Psoas muscle (tissue), 8 donors: ENCODE results near the gene PIAS4. TPM values are rescaled to one million over a fixed set of nuclear protein-coding genes. Genes with fewer than 3 reads are reported as not detected.

Source experiments
- ATAC-seq, 4 donors: fragments of 200-7000 bp; cut with Tn5 transposase; one replicate each; pipeline ENCODE4 v1.9.1; 2020; ENCODE audit warnings: moderate library complexity in 3 of 4, mild to moderate bottlenecking in 2 of 4
- DNase-seq, 2 donors: peaks; one replicate each; pipeline ENCODE4 v3.0.0-alpha.2; 2020
- H3K27ac ChIP-seq: fragments of 200-600 bp; one replicate; pipeline ENCODE4 v1.8.0; 2022
- H3K27me3 ChIP-seq, 3 donors: fragments of 200-600 bp in 1 of 3; one replicate each; pipeline versions ENCODE4 v1.6.1 to v1.8.0; 2013 to 2022; ENCODE audit warnings: low read length in 2 of 3, mild to moderate bottlenecking in 2 of 3, moderate library complexity in 1 of 3; ENCODE audit not compliant: insufficient read depth in 3 of 3
- H3K36me3 ChIP-seq, 2 donors: fragments of 200-600 bp in 1 of 2; one replicate each; pipeline versions ENCODE4 v1.6.1 to v1.8.0; 2013 to 2022; ENCODE audit warnings: low read depth in 1 of 2, mild to moderate bottlenecking in 1 of 2, moderate library complexity in 1 of 2; ENCODE audit not compliant: insufficient read depth in 1 of 2
- H3K4me1 ChIP-seq: fragments of 200-600 bp; one replicate; pipeline ENCODE4 v1.8.0; 2022
- H3K4me3 ChIP-seq: fragments of 200-600 bp; one replicate; pipeline ENCODE4 v1.8.0; 2022; ENCODE audit warnings: mild to moderate bottlenecking
- H3K9me3 ChIP-seq: fragments of 200-600 bp; one replicate; pipeline ENCODE4 v1.8.0; 2022
- WGBS, 3 donors: extraction: QIAGEN DNeasy Blood & Tissue Kit; methylation state at CpG; one replicate each; pipeline versions ENCODE4 v1.1.6 to v1.1.7; 2013; 5-methylcytosine and 5-hydroxymethylcytosine counted together
- intact Hi-C, 2 donors: fragments of 100-400 bp; cut with DNase I; formaldehyde crosslinking; loops; one replicate each; pipeline versions ENCODE4 v1.11.0 to v1.14.2; 2022
- polyA plus RNA-seq, 3 donors: library from polyadenylated mRNA; stranded (reverse); fragments of 200-250 nt; gene quantifications; one replicate each; pipeline ENCODE4 v1.2.3, GENCODE V29; 2013
- total RNA-seq, 4 donors: library from RNA; stranded (reverse); fragmentation: NEBNext Ultra II Directional in 2 of 4; extraction: Animal tissue kit (Norgen Biotek cat#: 25700) in 2 of 4; gene quantifications; one replicate each; pipeline versions ENCODE4 v1.2.1 to v1.2.4, GENCODE V29; 2021 to 2023
- TF ChIP-seq, protein P1 (sequence below): fragments of 200-600 bp; IDR thresholded peaks from one replicate; pipeline ENCODE4 v1.8.0; 2022; ENCODE audit warnings: antibody characterized with exemption
- donor health status: healthy with polysubstance abuse.
- donor health status: DM: no; HTN: no; CAD: no; lungs with moderate emphysema.
- donor health status: Bipolar disorder and iron deficiency.
- donor health status: healthy.
- donor health status: DM: yes; HTN: yes; CAD: no.
- donor health status: DM: no; HTN: no; CAD: no.
- donor health status: DM: no; HTN: no; CAD: no.
- donor health status: DM: yes; HTN: yes; CAD: no.

Gene PIAS4
- total and polyA plus RNA-seq, 7 donors, result 12.7 to 27.2 (median 15.1) TPM

DNA sequence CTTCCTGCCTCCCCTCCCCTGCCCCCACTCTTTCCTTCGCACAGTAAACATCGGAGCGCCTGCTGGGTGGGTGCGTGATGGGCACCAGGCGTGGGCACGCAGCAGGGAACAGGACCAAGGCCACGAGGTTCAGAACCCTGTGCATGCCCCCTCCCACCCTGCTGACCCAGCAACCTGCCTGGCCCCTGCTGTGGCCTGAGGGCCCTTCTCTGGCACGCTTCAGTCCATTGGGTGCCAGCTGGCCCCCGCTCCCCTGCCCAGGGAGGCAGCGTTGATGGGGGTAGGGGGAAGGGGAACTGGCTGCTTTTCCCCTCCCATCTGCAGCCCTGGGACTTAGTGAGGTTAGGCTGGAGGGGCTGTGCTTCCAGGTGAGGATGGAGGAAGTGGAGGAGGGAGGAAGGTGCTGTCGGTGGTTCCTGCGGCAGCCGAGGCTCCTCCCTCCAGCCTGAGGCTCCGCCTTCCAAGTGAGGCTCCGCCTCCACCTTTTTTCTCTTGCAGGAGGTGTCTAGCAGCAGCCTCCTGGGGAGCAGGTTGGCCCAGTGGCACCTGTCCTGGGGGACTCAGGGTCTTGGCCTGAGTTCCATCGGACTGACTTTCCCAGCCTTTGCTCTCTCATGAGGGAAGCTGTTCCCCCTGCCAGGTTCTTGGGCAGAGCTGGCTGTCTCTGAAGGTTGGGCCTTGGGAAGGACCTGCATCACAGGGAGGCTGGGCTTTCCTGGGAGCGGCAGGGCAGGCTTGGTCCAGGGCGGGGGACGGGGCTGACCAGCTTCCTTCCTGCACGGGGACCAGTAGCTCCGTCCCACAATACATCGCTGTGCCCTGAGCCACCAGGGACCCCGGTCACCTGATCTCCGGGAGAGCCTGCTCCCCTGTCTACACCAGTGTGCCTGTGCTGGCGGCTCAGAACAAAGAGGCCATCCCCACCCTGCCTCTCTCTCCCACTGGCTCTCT is 7.3 kb downstream of the PIAS4 start:
- DNase-seq, result peak; percentile 55 to 74
- intact Hi-C loops, result loop anchor here in 1 of 2 donors (5.0 kb wide), 1 partner anchor 32 kb away; no protein-coding TSS in a partner anchor
- Histone ChIP-seq H3K27ac (peak overlapping the region; percentile 64), H3K4me1 (peaks cover 63% of the 10 kb centered on the region), H3K9me3 (no peaks in the 10 kb centered on the region), H3K4me3 (peak overlapping the region; percentile 54), H3K36me3 (peaks cover 5 to 30% of the 10 kb centered on the region in 2 donors), H3K27me3 (no peaks in the 10 kb centered on the region)
- 61 to 72% (median 69%) methylated on average over 22 to 25 of the region's 25 CpGs for WGBS, 3 donors
- TF ChIP-seq, protein P1, sequence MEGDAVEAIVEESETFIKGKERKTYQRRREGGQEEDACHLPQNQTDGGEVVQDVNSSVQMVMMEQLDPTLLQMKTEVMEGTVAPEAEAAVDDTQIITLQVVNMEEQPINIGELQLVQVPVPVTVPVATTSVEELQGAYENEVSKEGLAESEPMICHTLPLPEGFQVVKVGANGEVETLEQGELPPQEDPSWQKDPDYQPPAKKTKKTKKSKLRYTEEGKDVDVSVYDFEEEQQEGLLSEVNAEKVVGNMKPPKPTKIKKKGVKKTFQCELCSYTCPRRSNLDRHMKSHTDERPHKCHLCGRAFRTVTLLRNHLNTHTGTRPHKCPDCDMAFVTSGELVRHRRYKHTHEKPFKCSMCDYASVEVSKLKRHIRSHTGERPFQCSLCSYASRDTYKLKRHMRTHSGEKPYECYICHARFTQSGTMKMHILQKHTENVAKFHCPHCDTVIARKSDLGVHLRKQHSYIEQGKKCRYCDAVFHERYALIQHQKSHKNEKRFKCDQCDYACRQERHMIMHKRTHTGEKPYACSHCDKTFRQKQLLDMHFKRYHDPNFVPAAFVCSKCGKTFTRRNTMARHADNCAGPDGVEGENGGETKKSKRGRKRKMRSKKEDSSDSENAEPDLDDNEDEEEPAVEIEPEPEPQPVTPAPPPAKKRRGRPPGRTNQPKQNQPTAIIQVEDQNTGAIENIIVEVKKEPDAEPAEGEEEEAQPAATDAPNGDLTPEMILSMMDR, result no peak
- ATAC-seq, result peak; percentile 2 to 24 (median 20)

DNA sequence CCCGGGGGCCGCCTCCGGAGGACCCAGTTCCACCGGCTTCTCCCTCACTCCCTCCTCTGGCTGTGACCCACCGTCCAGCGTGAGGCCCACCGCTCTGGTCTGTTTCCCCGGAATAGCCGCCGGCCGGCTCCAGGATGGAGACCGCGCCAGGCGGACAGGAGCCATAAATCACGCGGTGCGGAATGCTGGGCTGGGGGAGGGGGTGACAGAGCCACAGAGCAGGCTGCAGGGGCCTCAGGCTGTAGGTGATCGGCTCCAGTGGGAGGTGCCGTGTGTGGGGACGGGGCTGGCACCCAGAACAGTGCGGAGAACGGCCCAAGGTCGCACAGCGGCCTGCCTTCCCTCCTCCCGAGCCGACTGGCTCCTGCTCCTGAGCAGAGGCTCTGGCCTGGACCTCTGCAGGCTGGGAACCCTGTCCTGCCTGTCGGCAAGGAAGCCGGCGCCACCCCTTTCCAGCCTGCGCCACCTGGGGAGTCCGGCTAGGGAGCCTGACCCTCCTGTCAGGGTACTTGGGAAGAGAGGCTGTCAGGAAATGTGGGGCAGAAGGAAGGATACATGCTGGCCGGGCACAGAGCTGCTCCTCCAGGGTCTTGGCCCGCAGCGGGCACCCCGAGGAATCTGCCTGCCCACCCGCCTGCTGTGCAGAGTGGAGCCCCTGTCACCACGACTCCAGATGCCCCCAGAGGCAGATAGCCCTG is 8.3 kb downstream of the PIAS4 start:
- 29 to 44% (median 37%) methylated on average over 33 to 37 of the region's 37 CpGs for WGBS, 3 donors
- peaks cover 5 to 30% of the 10 kb centered on the region in 2 donors for H3K36me3 ChIP-seq
- no peaks in the 10 kb centered on the region for H3K27me3 ChIP-seq
- ATAC-seq, result peak; percentile 56 to 71 (median 58)
- TF ChIP-seq, protein P1, result no peak
- intact Hi-C loops, result no loop called here
- peak overlapping the region; percentile 54 for H3K4me3 ChIP-seq
- peak overlapping the region; percentile 64 for H3K27ac ChIP-seq
- peaks cover 56% of the 10 kb centered on the region for H3K4me1 ChIP-seq
- no peaks in the 10 kb centered on the region for H3K9me3 ChIP-seq
- DNase-seq, result peak in 1 of 2 donors; percentile 76

DNA sequence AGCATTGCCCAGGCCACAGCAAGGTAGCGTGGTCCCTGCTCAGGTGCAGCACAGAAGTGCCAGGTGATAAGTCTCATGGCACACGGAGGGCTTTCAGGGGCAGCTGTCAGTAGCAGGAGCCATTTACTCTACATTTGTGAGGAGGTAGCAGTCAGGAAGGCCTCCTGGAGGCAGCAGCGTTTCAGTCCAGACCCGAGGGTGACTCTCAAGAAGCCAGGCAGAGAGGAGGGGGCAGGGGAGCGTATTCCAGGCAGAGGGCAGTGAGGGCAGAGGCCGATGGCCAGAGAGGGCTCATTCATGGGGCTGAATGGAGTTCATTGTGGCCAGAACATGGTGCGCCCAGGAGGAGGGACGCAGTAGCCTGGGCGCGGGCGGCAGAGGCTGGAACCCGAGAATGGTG is 8.9 kb downstream of the PIAS4 start:
- Histone ChIP-seq H3K36me3 (peaks cover 5 to 30% of the 10 kb centered on the region in 2 donors), H3K9me3 (no peaks in the 10 kb centered on the region), H3K4me3 (peak overlapping the region; percentile 54), H3K4me1 (peaks cover 51% of the 10 kb centered on the region), H3K27me3 (no peaks in the 10 kb centered on the region), H3K27ac (peak overlapping the region; percentile 64)
- peak in 1 of 4 donors; percentile 2 for ATAC-seq
- 78 to 87% (median 79%) methylated on average over 12 of the region's 12 CpGs for WGBS, 3 donors
- DNase-seq, result no peak
- TF ChIP-seq, protein P1, result no peak
- intact Hi-C loops, result no loop called here

DNA sequence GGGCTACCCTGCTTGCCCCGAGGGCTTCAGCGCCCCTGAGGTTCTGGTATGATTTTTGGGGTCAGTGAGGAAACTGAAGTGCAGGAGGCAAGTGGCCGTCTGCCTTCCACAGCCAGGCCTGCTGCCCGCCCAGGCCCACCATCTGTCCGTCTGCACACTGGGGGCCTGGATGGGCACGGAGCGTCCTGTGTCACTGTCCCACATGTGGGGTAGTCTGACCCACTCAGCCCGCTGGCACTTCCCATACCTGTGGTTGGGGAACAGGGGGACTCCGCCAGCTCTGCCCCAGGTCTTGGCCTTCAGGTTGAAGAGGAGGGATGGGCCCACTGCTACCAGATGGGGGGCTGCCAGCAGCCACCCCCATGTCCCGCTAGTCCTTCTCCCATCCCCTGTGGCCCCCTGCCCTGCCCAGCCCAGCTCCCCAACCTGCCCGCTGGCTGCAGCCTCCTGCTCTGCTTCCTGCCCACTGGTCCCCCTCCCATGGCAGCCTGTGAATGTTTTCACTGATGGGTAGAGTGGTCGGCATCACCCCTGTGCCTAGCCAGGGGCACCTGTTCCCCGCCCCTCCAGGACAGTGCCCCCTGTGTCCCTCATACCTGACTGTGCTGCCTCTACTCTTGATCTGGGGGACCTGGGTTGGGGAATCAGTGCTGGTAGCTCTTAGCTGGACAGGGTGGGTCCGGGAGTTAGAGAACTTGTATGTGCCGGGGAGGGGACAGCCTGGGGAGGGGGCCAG is 9.5 kb downstream of the PIAS4 start:
- no peaks in the 10 kb centered on the region for H3K9me3 ChIP-seq
- no peak for ATAC-seq
- no peak overlapping the region for H3K27ac ChIP-seq
- intact Hi-C loops, result no loop called here
- peaks cover 5 to 30% of the 10 kb centered on the region in 2 donors for H3K36me3 ChIP-seq
- 92 to 97% (median 94%) methylated on average over 12 to 15 of the region's 15 CpGs for WGBS, 3 donors
- H3K27me3 ChIP-seq, result no peaks in the 10 kb centered on the region
- no peak for DNase-seq
- H3K4me3 ChIP-seq, result no peak overlapping the region
- TF ChIP-seq, protein P1, result no peak
- peaks cover 49% of the 10 kb centered on the region for H3K4me1 ChIP-seq
